SK-N-SH treated with all-trans-retinoic acid at 6 μM for 48 hours (cell line): ENCODE measurements around the gene ADAMTS2.

Experiments used
- ATAC-seq: fragments of 200-7000 bp; cut with Tn5 transposase; 3 replicates; pipeline ENCODE4 v1.9.1; 2020; ENCODE audit warnings: mild to moderate bottlenecking, moderate library complexity
- BACH2 ChIP-seq: fragments of 250-450 bp; sonication (Bioruptor Pico); IDR thresholded peaks from 2 replicates; pipeline ENCODE4 v1.9.0; 2021; ENCODE audit warnings: mild to moderate bottlenecking, borderline replicate concordance
- ESRRG ChIP-seq: fragments of 250-450 bp; sonication (Bioruptor Pico); IDR thresholded peaks from 2 replicates; pipeline ENCODE4 v1.6.1; 2021; ENCODE audit warnings: mild to moderate bottlenecking
- ISL1 ChIP-seq: fragments of 250-450 bp; sonication (Bioruptor Pico); IDR thresholded peaks from 2 replicates; pipeline ENCODE4 v2.1.2; 2022; ENCODE audit warnings: mild to moderate bottlenecking, moderate library complexity
- OSR1 ChIP-seq: fragments of 250-450 bp; sonication (Bioruptor Pico); IDR thresholded peaks from 2 replicates; pipeline ENCODE4 v1.8.0; 2022; ENCODE audit warnings: moderate library complexity, mild to moderate bottlenecking, inconsistent platforms
- PPARA ChIP-seq: fragments of 250-450 bp; sonication (Bioruptor Pico); IDR thresholded peaks from 2 replicates; pipeline ENCODE4 v1.5.0; 2020; ENCODE audit warnings: mild to moderate bottlenecking, borderline replicate concordance
- RARB ChIP-seq: fragments of 250-450 bp; sonication (Bioruptor Pico); IDR thresholded peaks from 2 replicates; pipeline ENCODE4 v1.8.0; 2021; ENCODE audit warnings: mild to moderate bottlenecking, moderate library complexity
- TCF4 ChIP-seq: fragments of 250-450 bp; sonication (Bioruptor Pico); IDR thresholded peaks from 2 replicates; pipeline ENCODE4 v1.8.0; 2021; ENCODE audit warnings: mild to moderate bottlenecking, moderate library complexity, borderline replicate concordance
- TOX ChIP-seq: fragments of 250-450 bp; sonication (Bioruptor Pico); IDR thresholded peaks from 2 replicates; pipeline ENCODE4 v1.8.0; 2021; ENCODE audit warnings: mild to moderate bottlenecking, moderate library complexity, borderline replicate concordance
- ZFP3 ChIP-seq: fragments of 250-450 bp; sonication (Bioruptor Pico); IDR thresholded peaks from 2 replicates; pipeline ENCODE4 v1.5.0; 2020; ENCODE audit warnings: mild to moderate bottlenecking, moderate library complexity
- ZFP30 ChIP-seq: fragments of 450-650 bp; formaldehyde crosslinking; IDR thresholded peaks from 2 replicates; pipeline ENCODE4 v1.5.0; 2022; ENCODE audit warnings: mild to moderate bottlenecking, moderate library complexity
- ZNF565 ChIP-seq: fragments of 450-650 bp; formaldehyde crosslinking; conservative IDR thresholded peaks from 2 replicates; pipeline ENCODE4 v1.5.0; 2020; ENCODE audit warnings: low read depth, mild to moderate bottlenecking, moderate library complexity
- ZNF8 ChIP-seq: fragments of 450-650 bp; formaldehyde crosslinking; IDR thresholded peaks from 2 replicates; pipeline ENCODE4 v1.5.0; 2020; ENCODE audit warnings: mild to moderate bottlenecking, moderate library complexity
- TF ChIP-seq, protein P1 (sequence below): fragments of 250-450 bp; sonication (Bioruptor Pico); IDR thresholded peaks from 2 replicates; pipeline ENCODE4 v1.5.1; 2021; ENCODE audit warnings: mild to moderate bottlenecking, moderate library complexity
- TF ChIP-seq, protein P2 (sequence below): fragments of 250-450 bp; sonication (Bioruptor Pico); IDR thresholded peaks from 2 replicates; pipeline ENCODE4 v1.5.1; 2020; ENCODE audit warnings: low read depth, mild to moderate bottlenecking, moderate library complexity
- TF ChIP-seq, protein P3 (sequence below): fragments of 250-450 bp; sonication (Bioruptor Pico); IDR thresholded peaks from 2 replicates; pipeline ENCODE4 v1.5.0; 2020; ENCODE audit warnings: mild to moderate bottlenecking, moderate library complexity
- TF ChIP-seq, protein P4 (sequence below): fragments of 250-450 bp; sonication (Bioruptor Pico); IDR thresholded peaks from 2 replicates; pipeline ENCODE4 v1.8.0; 2021; ENCODE audit warnings: low read depth, mild to moderate bottlenecking, moderate library complexity, borderline replicate concordance

The ADAMTS2 gene

DNA sequence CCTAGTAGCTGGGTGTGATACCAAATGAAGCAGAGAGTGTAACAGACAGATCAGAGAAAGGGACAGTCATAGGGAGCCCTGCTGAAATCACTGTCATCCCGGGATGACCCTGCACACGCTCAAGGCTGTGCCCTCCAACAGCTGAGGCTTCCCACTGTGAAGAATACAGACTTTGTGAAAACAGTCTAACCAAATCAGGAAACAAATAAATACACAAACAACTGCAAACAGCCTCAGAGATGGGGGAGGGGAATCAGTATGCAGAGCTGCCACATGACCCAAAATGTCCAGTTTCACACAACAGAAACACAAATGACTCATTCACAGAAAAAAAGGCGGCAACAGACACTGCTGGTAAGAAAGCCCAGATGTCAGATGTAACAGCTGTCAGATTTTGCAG lies 101.9 kb downstream of the ADAMTS2 start (continued):
- TF ChIP-seq, protein P1, sequence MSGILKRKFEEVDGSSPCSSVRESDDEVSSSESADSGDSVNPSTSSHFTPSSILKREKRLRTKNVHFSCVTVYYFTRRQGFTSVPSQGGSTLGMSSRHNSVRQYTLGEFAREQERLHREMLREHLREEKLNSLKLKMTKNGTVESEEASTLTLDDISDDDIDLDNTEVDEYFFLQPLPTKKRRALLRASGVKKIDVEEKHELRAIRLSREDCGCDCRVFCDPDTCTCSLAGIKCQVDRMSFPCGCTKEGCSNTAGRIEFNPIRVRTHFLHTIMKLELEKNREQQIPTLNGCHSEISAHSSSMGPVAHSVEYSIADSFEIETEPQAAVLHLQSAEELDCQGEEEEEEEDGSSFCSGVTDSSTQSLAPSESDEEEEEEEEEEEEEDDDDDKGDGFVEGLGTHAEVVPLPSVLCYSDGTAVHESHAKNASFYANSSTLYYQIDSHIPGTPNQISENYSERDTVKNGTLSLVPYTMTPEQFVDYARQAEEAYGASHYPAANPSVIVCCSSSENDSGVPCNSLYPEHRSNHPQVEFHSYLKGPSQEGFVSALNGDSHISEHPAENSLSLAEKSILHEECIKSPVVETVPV (CRISPR knock-in tag) = no peak

DNA sequence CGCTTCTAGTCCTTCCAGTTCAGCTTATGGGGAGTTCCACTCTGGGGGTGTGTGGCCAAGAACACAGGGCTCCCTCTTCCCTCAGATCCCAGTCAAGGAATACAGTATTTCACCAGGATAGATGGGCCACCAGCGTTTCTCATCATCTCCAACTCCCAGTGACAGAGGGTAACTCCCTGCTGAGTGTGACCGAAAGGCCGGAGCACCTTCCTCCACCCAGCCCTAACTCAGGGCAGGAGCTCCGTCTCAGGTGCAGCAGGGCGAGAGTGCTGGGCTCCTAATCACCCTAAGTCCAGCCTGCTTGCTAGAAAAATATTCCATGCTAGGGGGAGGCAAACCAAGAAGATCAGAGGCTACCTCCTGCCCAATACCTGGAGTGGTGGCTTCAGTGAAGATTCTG lies 102.6 kb downstream of the ADAMTS2 start:
- TF ChIP-seq, protein P2, sequence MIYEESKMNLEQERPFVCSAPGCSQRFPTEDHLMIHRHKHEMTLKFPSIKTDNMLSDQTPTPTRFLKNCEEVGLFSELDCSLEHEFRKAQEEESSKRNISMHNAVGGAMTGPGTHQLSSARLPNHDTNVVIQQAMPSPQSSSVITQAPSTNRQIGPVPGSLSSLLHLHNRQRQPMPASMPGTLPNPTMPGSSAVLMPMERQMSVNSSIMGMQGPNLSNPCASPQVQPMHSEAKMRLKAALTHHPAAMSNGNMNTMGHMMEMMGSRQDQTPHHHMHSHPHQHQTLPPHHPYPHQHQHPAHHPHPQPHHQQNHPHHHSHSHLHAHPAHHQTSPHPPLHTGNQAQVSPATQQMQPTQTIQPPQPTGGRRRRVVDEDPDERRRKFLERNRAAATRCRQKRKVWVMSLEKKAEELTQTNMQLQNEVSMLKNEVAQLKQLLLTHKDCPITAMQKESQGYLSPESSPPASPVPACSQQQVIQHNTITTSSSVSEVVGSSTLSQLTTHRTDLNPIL (CRISPR knock-in tag) = no peak
- TF ChIP-seq ESRRG (CRISPR knock-in tag) (no peak), TCF4 (CRISPR knock-in tag) (no peak), PPARA (CRISPR knock-in tag) (no peak), OSR1 (CRISPR knock-in tag) (no peak), TOX (CRISPR knock-in tag) (no peak)
- TF ChIP-seq, protein P3, sequence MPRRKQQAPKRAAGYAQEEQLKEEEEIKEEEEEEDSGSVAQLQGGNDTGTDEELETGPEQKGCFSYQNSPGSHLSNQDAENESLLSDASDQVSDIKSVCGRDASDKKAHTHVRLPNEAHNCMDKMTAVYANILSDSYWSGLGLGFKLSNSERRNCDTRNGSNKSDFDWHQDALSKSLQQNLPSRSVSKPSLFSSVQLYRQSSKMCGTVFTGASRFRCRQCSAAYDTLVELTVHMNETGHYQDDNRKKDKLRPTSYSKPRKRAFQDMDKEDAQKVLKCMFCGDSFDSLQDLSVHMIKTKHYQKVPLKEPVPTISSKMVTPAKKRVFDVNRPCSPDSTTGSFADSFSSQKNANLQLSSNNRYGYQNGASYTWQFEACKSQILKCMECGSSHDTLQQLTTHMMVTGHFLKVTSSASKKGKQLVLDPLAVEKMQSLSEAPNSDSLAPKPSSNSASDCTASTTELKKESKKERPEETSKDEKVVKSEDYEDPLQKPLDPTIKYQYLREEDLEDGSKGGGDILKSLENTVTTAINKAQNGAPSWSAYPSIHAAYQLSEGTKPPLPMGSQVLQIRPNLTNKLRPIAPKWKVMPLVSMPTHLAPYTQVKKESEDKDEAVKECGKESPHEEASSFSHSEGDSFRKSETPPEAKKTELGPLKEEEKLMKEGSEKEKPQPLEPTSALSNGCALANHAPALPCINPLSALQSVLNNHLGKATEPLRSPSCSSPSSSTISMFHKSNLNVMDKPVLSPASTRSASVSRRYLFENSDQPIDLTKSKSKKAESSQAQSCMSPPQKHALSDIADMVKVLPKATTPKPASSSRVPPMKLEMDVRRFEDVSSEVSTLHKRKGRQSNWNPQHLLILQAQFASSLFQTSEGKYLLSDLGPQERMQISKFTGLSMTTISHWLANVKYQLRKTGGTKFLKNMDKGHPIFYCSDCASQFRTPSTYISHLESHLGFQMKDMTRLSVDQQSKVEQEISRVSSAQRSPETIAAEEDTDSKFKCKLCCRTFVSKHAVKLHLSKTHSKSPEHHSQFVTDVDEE (CRISPR knock-in tag) = no peak
- TF ChIP-seq, protein P4, sequence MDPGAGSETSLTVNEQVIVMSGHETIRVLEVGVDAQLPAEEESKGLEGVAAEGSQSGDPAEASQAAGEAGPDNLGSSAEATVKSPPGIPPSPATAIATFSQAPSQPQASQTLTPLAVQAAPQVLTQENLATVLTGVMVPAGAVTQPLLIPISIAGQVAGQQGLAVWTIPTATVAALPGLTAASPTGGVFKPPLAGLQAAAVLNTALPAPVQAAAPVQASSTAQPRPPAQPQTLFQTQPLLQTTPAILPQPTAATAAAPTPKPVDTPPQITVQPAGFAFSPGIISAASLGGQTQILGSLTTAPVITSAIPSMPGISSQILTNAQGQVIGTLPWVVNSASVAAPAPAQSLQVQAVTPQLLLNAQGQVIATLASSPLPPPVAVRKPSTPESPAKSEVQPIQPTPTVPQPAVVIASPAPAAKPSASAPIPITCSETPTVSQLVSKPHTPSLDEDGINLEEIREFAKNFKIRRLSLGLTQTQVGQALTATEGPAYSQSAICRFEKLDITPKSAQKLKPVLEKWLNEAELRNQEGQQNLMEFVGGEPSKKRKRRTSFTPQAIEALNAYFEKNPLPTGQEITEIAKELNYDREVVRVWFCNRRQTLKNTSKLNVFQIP = no peak
- TF ChIP-seq, all 23 proteins: peak for 0
- no peak for ATAC-seq

DNA sequence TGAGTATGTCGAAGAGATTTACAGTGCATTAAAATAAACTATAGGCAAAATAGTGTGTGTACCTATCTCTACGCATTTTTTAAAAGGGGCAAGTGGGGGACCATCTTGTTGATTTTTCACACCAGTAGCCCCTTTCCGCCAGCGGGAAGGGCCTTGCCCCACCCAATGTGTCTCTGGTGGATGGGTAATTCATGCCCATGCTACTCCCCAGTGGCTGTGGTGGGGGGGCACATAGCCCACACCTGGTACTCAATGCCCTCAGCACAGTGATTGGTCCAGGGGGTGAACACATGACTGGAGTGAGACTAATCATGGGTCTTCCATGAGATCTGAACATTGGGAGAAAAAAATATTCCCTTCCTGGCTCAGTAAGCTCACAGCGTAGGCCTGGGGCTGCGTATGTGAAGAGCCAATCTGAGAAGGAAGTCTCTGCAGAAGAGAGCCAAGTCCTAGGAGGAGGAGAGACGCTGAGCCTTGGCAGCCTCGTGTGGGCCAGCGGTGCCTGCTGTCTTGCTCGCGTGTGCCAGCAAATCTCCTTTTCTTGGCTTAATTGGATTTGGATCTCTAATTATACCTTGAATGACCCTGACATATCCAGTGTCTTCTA lies 103.4 kb downstream of the ADAMTS2 start:
- ATAC-seq = no peak
- TF ChIP-seq, protein P4 = no peak
- TF ChIP-seq ZFP3 (CRISPR knock-in tag) (no peak), TCF4 (CRISPR knock-in tag) (no peak), ZNF565 (CRISPR knock-in tag) (no peak), RARB (CRISPR knock-in tag) (no peak), ZNF8 (CRISPR knock-in tag) (no peak), ISL1 (no peak), ZFP30 (CRISPR knock-in tag) (no peak), BACH2 (CRISPR knock-in tag) (no peak)

DNA sequence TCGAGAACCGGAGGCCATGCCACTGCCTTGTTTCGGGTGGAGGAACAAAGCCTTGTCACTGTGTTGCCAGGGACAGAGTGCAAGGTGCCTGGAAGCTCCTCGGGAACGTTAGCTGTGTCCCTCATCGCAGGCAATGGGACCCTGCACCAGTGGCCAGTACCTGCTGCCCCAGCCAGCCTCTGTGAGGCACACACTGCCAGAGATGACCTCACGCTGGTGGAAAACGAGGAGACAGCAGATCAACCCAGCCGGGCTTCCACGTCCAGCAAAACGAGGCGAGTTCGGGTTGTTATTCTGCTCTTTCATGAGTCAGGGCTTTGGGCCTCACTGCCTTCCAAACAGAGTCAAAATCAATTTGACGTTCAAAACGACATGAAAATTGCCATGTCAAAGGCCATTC lies 104.1 kb downstream of the ADAMTS2 start:
- TF ChIP-seq, protein P2 (CRISPR knock-in tag) = no peak
- TF ChIP-seq PPARA (CRISPR knock-in tag) (no peak), ZNF565 (CRISPR knock-in tag) (no peak)
- ATAC-seq = no peak
